Measurements from ENCODE around the gene GALR2.

- no peak for TF ChIP-seq CTCF (IDR thresholded peaks at IDR 0.05)
- TF ChIP-seq POLR2A (IDR thresholded peaks at IDR 0.05): no peak
Observed at GRCh38 chr17:76120658-76121008, 46.1 kb downstream of the GALR2 start.

All from breast epithelium (tissue), 3 donors.